Thyroid gland (tissue), 4 donors: ENCODE data around the gene CPVL.

Experiments used
- CTCF ChIP-seq, 6 experiments: fragments of 200-600 bp in 3 of 6; fragments of 450-650 bp in 3 of 6; sonication (generic) in 3 of 6; IDR thresholded peaks; one replicate each; pipeline ENCODE4 v1.5.1; 2016 to 2019; ENCODE audit warnings: antibody characterized with exemption in 6 of 6, mild to moderate bottlenecking in 2 of 6, inconsistent platforms in 1 of 6, moderate library complexity in 1 of 6
- POLR2A ChIP-seq, 2 donors: fragments of 450-650 bp; IDR thresholded peaks; one replicate each; pipeline ENCODE4 v1.6.1; 2017; ENCODE audit warnings: antibody characterized with exemption in 2 of 2, mild to moderate bottlenecking in 2 of 2, moderate library complexity in 1 of 2

GRCh38 chr7:29135846-29136245 lies 10.5 kb downstream of the CPVL start:
- no peak for TF ChIP-seq CTCF (IDR thresholded peaks at IDR 0.05)
- no peak for TF ChIP-seq POLR2A (IDR thresholded peaks at IDR 0.05)
